NCI-H524 treated with DMSO at 0.1 percent for 48 hours (cell line): Measurements from ENCODE around the gene ELFN2.

ENCODE experiments used
- DNase-seq: peaks from one replicate; lab custom pipeline; 2025; lab: John Stamatoyannopoulos, UW

The ELFN2 gene

DNA sequence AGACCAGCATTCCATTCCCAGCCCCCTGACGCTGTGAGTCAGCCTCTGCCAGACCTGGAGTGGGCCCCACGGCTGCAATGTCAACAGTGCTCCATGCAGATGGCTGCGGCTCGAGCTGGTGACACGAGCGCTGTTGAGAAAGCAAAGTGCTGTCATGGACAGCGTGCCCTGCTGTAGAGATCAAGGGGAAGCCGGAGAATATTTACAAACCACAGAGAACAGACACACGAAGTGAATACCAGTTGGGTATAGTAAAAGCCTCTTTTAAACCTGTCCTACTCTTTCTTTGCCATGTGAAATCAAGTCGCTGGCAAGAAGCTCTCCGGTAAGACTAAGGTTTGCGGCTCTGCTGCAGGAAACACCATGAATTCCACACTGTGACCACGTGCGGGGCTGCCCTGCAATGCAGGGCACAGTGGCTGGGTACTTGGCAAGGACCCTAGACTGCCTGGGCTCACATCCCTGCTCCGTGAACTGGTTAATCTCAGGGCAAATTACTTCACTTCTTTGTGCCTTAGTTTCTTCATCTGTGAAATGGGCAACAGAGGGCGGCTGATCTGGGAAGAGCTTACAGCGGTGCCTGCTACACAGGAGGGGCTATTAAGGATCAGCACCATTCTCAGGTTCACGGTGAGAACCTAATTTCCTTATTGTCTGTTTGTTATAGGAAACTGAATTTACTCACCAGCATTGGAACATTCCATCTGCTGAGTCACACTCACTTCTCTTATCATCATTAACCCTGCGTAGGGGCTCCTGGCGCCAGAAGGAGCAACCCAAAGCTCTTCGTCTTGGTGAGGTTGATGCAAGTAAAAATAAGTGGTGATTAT, 27.8 kb upstream of the ELFN2 start:
- DNase-seq, result no peak

DNA sequence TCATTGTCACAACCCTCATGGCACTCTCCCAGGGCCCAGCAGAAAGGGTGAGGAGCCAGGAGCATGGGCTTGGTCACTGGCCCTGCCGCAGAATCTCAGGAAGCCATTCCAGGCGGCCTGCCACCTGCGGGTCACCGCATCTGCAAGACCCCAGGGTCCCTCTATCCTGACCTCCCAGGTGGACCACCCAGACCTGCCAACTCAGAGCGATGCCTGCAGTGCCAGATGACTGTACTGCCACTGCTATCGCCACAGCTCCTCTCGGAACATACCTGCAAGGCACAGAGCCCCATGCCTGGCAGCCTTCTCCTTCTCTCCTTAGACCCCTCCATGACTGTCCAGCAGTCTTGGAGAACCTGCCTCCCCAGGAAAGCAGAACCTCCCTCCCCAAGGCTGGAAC, 26.4 kb upstream of the ELFN2 start:
- DNase-seq, result no peak

DNA sequence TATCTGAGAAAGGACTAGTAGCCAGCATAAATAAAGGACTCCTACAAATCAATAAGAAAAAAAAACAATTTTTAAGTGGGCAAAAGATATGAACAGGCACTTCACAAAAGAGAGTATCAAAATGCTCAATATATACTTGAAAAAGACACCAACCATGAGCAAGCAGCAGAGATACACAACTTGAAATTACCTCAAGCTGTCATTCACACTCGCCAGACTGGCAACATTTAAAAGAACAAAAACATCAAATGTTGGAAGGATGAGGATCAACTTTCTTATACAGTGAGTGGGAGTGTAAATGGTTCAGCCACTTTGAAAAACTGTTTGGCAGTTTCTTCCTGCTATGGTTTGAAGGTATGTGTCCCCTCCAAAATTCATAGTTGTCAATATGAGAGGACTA, 23.9 kb upstream of the ELFN2 start:
- DNase-seq, result no peak

DNA sequence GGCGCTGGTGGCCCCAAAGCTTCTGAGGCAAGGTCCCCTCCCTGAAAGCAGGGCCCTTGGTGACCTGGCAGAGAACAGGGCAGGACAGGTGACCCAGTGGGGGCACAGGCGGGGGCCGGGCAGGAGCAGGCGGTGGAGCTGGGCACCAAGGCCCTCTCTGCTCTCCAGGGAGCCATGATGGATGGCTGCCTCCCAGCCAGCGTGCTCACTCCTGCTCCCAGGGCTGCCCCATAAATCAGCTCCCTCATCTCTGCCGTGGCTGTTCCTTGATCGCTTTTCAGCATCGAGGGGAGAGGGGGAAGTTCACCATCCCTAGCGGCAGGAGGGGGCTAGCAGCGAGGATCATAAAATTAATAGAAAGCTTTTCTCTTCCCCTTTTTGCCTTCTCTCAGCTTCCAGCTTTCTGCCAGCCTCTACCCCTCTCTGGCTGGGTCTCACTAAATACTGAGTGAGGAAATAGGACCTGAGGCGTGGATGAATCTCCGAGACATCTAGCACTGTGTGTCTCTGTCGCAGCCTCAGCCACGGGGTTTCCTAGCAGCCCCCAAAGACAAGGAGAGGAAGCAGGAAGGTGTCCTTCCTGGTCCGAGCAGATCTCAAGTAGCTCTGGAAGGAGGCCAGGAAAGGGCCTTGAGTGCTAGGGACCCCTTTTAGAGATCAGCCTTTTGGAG, 22.2 kb upstream of the ELFN2 start:
- DNase-seq, result no peak

- DNase-seq, result no peak
Observed at GRCh38 chr22:37448516-37449127, 21.3 kb upstream of the ELFN2 start.

DNA sequence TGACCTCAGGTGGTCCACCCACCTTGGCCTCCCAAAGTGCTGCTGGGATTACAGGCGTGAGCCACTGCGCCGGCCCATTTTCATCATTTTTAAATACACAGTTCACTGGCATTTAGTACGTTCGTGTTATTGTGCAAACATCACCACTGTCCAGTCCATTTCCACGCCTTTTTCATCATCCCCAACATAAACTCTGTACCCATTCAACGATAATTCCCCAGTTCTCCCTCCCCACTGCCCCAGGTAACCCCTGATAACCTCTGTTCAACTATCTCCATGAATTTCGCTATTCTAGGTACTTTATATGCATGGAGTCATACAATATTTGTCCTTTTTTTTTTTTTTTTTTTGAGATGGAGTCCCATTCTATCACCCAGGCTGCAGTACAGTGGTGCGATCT, 18.2 kb upstream of the ELFN2 start:
- no peak for DNase-seq

DNA sequence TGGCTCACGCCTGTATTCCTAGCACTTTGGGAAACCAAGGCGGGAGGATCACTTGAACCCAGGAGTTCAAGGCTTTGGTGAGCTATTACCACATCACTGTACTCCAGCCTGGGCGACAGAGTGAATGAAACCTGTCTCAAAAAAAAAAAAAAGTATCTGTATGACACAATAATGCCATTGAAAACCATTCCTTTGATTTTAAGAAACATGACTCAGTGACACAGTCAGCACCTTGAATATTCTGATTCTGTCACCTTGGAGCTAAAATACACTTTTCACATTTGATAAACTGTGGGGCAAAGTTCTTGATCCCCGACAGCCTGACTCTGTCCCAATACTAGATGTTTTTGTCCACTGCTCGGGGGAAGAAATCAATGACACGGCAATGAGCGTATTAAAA, 16.7 kb upstream of the ELFN2 start:
- DNase-seq, result no peak

DNA sequence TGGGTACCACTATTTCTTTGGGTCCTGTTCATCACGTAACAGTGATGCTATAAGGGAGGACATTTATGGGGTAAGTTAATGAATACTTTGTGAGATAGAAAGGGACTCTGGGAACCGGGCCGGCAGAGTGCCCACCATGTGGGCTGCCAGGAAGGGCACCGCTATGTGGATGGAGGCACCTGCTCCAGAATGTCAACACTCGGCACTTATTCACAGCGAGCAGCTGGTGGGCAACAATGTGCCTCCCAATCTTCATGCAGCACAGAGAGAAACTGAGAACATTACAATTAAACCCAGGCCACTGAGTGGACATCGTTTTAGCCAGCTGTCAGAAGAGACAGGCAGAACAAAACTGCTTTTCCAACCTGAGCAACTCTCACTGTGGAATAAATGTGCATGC, 15.8 kb upstream of the ELFN2 start:
- DNase-seq, result no peak

GRCh38 chr22:37442537-37442936, 15.3 kb upstream of the ELFN2 start:
- DNase-seq, result no peak

- no peak for DNase-seq
Observed at GRCh38 chr22:37442135-37442534, 14.9 kb upstream of the ELFN2 start.

DNA sequence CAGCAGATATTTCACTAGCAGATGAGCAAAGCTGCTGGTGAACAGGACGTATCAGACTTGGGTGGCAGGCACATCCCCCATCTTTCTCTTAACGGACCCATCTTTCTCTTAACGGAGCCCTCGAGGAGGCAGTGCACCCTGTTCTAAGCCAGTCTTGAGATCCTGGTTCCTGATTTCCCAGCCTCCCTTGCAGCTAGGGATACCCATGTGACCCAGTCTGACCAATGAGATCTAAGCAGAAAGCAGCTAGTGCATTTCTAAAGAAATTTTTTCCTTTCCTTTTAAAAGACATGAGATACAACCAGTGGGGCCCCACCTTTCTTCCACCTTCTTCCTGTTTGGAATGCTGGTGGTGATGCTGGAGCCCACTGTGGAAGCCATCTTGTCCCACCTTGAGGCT, 13.6 kb upstream of the ELFN2 start:
- no peak for DNase-seq

- peak; percentile 28 for DNase-seq
Observed at GRCh38 chr22:37439347-37439746, 12.1 kb upstream of the ELFN2 start.

- DNase-seq, result no peak
Observed at GRCh38 chr22:37435970-37436603, 8.8 kb upstream of the ELFN2 start.

DNA sequence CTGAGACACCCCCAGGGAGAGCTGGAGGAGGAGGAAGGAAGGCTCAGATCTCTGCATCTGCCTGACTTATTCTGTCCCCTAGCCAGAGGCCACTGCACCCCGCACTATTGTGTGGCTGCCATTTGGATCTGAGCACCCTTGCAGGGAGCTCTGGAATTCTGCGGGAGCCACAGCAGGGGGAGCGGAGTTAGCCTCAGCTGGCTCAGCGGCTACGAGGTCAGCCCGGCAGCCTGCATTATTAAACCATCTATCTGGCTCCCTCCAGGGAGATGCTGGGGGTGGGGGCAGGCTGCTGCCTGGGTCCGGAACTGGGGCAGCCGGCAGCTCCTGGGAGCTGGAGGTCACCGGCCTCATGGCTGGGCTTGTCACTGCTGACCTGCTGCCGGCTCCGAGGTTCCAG, 6.5 kb upstream of the ELFN2 start:
- DNase-seq, result peak; percentile 50

DNA sequence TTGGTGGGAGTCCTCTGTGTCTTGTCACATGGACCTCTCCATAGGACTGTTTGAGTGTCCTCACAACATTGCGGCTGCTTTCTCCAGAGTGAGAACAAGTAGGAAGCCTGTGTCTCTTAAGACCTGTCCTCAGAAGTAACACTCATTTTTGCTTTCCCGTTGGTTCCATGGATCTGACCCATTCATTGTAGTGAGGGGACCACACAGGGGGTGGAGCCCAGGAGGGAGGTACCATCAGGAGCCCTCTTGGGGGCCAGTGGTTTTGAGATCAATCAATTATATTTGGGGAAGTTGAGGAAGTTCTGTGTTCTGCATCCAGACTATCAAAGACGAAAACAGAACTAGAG, 5.4 kb upstream of the ELFN2 start:
- no peak for DNase-seq

DNA sequence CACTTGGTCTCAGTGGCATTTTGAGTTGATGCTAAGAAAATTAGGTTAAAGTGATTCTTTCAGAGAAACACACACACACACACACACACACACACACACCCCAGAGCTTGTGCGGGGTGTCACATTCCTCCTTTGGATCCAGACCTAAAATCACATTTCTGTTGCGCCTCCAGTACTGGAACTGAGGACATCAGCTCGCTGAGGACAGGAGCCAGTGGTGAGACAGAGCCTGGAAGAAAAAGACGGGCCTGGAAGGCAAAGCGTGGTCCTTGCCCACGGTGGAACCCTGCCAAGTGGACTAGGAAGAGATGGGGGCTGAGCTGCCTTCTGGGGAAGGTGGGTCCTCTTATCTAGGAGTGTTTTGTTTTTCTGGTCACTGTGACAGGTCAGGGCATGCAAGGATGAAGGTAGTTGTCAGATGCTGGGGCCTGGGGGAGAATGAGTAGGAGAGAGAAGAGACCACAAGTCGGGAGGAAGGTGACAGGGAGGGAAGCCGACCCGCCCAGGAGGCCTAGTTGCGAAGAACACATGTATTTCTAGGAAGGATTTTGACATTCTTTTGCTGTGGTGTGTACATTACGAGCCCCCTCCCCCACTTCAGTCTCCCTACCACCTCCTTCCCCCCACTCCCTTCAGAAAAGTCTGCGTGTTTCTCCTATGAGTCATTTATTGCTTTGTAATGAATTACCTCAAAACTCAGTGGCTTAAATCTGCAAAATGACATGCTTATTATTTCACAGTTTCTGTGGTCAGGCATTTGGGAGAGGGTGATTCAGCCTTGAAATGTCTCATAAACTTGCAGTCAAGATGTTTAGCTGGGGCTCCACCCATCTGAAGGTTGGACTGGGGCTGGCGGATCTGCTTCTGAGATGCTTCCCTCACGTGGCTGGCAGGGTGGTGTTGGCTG, 4.8 kb upstream of the ELFN2 start:
- no peak for DNase-seq

DNA sequence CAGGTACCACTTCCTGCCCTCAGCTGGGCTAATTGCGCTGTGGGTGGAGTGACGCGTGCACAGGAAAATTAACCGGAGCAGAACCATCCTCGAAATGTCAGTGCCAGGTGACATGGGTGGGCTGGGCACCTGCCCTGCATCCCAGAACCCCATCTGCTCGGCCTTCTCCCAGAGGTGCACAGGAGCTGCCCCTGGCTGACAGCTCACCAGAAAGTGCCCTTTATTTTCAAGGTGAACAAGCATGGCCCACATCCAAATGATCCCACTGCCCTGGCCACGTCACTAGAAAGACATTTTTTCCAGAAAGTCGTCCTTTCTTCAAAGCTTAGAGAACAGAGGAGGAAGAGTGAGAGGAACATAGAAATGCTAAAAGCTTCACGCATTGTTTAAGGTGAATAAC, 4.1 kb upstream of the ELFN2 start:
- no peak for DNase-seq

DNA sequence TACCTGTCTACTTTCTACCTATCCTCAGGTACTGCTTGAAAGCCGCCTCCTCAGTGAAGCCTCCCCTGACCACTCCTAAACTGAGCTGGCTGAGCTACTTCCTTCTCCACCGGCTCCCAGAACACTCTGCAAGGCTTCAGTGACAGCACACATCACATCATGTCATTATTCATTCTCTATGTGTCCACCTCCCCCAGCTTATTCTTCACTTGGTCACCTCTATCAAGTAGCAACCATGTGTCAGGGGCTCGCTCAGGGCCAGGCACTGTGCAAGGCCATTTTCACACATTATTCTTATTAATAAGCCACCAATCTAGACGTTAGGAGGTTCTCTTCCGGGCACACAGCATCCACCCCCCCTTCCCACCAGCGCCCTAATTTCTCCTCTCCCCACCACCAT, 3.7 kb upstream of the ELFN2 start:
- no peak for DNase-seq

DNA sequence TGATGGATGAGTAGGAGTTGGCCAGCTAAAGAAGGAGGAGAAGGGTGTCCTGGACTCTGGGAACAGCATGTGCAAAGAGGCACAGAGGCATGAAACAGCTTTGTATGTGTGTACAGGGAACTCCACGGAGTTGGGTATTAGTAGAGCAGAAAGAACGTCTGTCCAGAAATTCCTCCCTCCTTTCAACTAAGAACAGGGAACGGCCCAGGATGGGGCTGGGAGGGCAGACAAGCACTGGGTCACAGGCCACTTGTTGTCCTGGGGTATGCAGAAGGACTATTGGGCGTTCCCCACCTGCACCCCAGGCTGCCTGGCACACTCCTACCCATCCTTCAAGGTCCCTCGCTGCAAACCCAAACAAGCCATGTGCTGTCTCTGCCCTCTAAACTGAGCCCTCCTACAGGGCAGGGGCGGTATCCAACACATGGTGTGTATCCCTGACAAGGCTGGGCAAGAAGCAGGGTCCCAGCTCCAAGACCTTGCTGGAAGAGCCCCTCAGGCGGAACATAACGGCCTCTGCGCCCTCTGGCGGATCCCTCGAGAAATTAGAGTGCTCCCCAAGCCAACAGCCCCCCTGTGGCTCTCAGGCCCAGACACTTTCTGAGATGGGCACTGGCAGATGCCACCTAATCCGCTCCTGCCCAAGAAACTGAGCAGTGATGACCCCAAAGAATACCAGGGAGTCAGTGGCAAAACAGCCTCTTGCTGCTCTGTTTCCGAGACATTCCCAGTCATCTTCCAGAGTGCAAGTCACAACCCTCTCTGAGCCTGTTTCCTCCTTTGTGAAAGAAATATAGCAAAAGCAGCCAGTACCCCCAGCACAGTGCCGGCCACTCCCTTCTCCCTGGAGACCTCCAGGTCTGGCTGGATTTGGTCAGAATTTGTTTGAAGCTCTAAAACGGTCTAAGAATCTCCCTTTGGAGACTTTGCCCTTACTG, 1.6 kb upstream of the ELFN2 start:
- DNase-seq, result peak; percentile 42

GRCh38 chr22:37427711-37428635, 694 bp upstream of the ELFN2 start:
- no peak for DNase-seq
